ENCODE results near the gene A3GALT2.

Gene A3GALT2

GRCh38 chr1:33289858-33290154 lies 31.1 kb downstream of the A3GALT2 start:
- no peak overlapping the region for H3K4me3 ChIP-seq (ENCODE audit: low read depth, low read length)
- TF ChIP-seq POLR2A (IDR thresholded peaks at IDR 0.05; ENCODE audit: extremely low read depth, insufficient read length) (no peak), CTCF (IDR thresholded peaks at IDR 0.05; ENCODE audit: low read depth, low read length) (no peak), MAX (IDR thresholded peaks at IDR 0.05; ENCODE audit: low read depth, low read length) (no peak), MYC (IDR thresholded peaks at IDR 0.05; ENCODE audit: low read depth, low read length) (no peak)
- no peak for DNase-seq (ENCODE audit: low read depth)

GRCh38 chr1:33288976-33289857 lies 31.7 kb downstream of the A3GALT2 start:
- DNase-seq (ENCODE audit: low read depth), result no peak
- H3K4me3 ChIP-seq (ENCODE audit: low read depth, low read length), result no peak overlapping the region
- TF ChIP-seq CTCF (IDR thresholded peaks at IDR 0.05; ENCODE audit: low read depth, low read length) (no peak), POLR2A (IDR thresholded peaks at IDR 0.05; ENCODE audit: extremely low read depth, insufficient read length) (no peak), MAX (IDR thresholded peaks at IDR 0.05; ENCODE audit: low read depth, low read length) (no peak), MYC (IDR thresholded peaks at IDR 0.05; ENCODE audit: low read depth, low read length) (no peak)

GRCh38 chr1:33287317-33287716 lies 33.6 kb downstream of the A3GALT2 start:
- no peak for DNase-seq (ENCODE audit: low read depth)
- TF ChIP-seq CTCF (IDR thresholded peaks at IDR 0.05; ENCODE audit: low read depth, low read length) (no peak), POLR2A (IDR thresholded peaks at IDR 0.05; ENCODE audit: extremely low read depth, insufficient read length) (no peak), MAX (IDR thresholded peaks at IDR 0.05; ENCODE audit: low read depth, low read length) (no peak), MYC (IDR thresholded peaks at IDR 0.05; ENCODE audit: low read depth, low read length) (no peak)
- H3K4me3 ChIP-seq (ENCODE audit: low read depth, low read length), result no peak overlapping the region

GRCh38 chr1:33286451-33287185 lies 34.3 kb downstream of the A3GALT2 start:
- DNase-seq (ENCODE audit: low read depth), result no peak
- no peak for TF ChIP-seq POLR2A (IDR thresholded peaks at IDR 0.05; ENCODE audit: extremely low read depth, insufficient read length)
- no peak for TF ChIP-seq MAX (IDR thresholded peaks at IDR 0.05; ENCODE audit: low read depth, low read length)
- TF ChIP-seq MYC (IDR thresholded peaks at IDR 0.05; ENCODE audit: low read depth, low read length), result no peak
- no peak for TF ChIP-seq CTCF (IDR thresholded peaks at IDR 0.05; ENCODE audit: low read depth, low read length)
- H3K4me3 ChIP-seq (ENCODE audit: low read depth, low read length), result no peak overlapping the region

GRCh38 chr1:33284049-33284448 lies 36.8 kb downstream of the A3GALT2 start:
- TF ChIP-seq POLR2A (IDR thresholded peaks at IDR 0.05; ENCODE audit: extremely low read depth, insufficient read length) (no peak), MAX (IDR thresholded peaks at IDR 0.05; ENCODE audit: low read depth, low read length) (no peak), CTCF (IDR thresholded peaks at IDR 0.05; ENCODE audit: low read depth, low read length) (no peak), MYC (IDR thresholded peaks at IDR 0.05; ENCODE audit: low read depth, low read length) (no peak)
- no peak for DNase-seq (ENCODE audit: low read depth)
- no peak overlapping the region for H3K4me3 ChIP-seq (ENCODE audit: low read depth, low read length)

Measured in NB4 (cell line).